ENCODE results near the gene OR11G2. TPM values are rescaled to one million over a fixed set of nuclear protein-coding genes. Genes with fewer than 3 reads are reported as not detected.

The OR11G2 gene
- total and polyA plus RNA-seq, 7 donors, result not detected

DNA sequence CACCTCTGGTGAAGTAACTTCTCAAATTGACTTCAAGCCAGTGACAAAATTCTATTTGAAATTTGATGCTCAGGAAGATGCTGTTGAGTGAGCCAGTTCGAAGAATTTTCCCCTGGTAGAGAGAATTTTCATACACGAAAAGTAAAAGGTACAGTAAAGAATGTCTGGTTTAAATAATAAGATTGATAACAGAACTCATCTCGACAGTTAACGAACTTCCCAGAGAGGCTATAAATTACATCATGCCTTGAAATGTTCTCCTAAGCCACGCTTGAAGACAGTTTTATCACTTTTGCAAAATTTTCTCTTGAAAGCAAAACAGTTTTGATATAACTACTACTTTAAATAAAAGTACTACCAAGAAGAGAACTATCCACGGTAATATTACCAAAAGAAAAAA, 14.4 kb upstream of the OR11G2 start:
- no peaks in the 10 kb centered on the region for H3K4me1 ChIP-seq

DNA sequence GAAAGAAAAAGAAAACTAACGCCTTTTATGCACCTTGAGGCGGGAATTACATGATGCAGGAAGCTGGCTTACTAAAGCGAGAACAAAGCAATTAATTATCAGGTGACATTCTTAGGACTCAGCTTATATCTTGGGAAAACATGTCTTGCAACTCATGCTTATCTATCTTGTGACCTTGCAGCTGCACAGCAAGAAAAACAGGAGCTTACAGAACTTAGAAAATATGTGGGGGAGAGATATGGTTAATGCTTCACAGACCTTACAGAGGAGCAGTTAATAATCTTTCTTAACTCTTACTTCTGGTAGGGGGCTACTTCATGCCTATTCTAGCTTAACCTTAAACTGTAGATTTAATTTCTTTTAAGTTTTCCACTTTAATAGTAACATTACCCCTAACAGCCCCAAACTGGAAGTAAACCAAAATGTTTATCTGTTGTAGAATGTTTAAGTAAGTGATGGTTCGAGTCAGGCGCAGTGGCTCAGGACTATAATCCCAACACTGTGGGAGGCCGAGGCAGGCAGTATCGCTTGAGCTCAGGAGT, 13.2 kb upstream of the OR11G2 start:
- Histone ChIP-seq H3K27ac (no peak overlapping the region), H3K4me3 (no peak overlapping the region), H3K27me3 (no peaks in the 10 kb centered on the region), H3K4me1 (no peaks in the 10 kb centered on the region), H3K9me3 (no peaks in the 10 kb centered on the region), H3K36me3 (no peaks in the 10 kb centered on the region)
- no peak for DNase-seq
- intact Hi-C loops (cut with DNase I), result no loop called here
- TF ChIP-seq POLR2A (IDR thresholded peaks at IDR 0.05) (no peak), EP300 (IDR thresholded peaks at IDR 0.05) (no peak), POLR2AphosphoS5 (IDR thresholded peaks at IDR 0.05) (no peak)
- TF ChIP-seq, protein P1, sequence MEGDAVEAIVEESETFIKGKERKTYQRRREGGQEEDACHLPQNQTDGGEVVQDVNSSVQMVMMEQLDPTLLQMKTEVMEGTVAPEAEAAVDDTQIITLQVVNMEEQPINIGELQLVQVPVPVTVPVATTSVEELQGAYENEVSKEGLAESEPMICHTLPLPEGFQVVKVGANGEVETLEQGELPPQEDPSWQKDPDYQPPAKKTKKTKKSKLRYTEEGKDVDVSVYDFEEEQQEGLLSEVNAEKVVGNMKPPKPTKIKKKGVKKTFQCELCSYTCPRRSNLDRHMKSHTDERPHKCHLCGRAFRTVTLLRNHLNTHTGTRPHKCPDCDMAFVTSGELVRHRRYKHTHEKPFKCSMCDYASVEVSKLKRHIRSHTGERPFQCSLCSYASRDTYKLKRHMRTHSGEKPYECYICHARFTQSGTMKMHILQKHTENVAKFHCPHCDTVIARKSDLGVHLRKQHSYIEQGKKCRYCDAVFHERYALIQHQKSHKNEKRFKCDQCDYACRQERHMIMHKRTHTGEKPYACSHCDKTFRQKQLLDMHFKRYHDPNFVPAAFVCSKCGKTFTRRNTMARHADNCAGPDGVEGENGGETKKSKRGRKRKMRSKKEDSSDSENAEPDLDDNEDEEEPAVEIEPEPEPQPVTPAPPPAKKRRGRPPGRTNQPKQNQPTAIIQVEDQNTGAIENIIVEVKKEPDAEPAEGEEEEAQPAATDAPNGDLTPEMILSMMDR (IDR thresholded peaks at IDR 0.05), result no peak
- 84 to 90% methylated on average over 7 of the region's 7 CpGs for WGBS, 2 donors

More for the DNA sequence above, 14.4 kb upstream of the OR11G2 start:
- Histone ChIP-seq H3K4me3 (no peak overlapping the region), H3K27ac (no peak overlapping the region), H3K9me3 (no peaks in the 10 kb centered on the region), H3K36me3 (no peaks in the 10 kb centered on the region), H3K27me3 (no peaks in the 10 kb centered on the region)
- 51 to 60% methylated on average over 6 of the region's 6 CpGs for WGBS, 2 donors
- no peak for TF ChIP-seq EP300 (IDR thresholded peaks at IDR 0.05)
- TF ChIP-seq, protein P1 (IDR thresholded peaks at IDR 0.05), result no peak
- TF ChIP-seq POLR2A (IDR thresholded peaks at IDR 0.05), result no peak
- no peak for TF ChIP-seq POLR2AphosphoS5 (IDR thresholded peaks at IDR 0.05)
- DNase-seq, result no peak
- intact Hi-C loops (cut with DNase I), result no loop called here

DNA sequence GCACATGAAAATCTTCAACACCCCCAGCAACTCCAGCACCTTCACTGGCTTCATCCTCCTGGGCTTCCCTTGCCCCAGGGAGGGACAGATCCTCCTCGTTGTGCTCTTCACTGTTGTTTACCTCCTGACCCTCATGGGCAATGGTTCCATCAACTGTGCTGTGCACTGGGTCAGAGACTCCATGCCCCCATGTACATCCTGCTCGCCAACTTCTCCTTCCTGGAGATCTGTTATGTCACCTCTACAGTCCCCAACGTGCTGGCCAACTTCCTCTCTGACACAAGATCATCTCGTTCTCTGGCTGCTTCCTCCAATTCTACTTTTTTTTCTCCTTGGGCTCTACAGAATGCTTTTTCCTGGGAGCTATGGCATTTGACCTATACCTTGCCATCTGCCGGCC, 11.5 kb upstream of the OR11G2 start:
- no peaks in the 10 kb centered on the region for H3K4me1 ChIP-seq
- TF ChIP-seq, protein P1 (IDR thresholded peaks at IDR 0.05), result no peak
- TF ChIP-seq POLR2A (IDR thresholded peaks at IDR 0.05), result no peak
- no peak for TF ChIP-seq EP300 (IDR thresholded peaks at IDR 0.05)
- TF ChIP-seq POLR2AphosphoS5 (IDR thresholded peaks at IDR 0.05), result no peak
- H3K4me3 ChIP-seq, result no peak overlapping the region

DNA sequence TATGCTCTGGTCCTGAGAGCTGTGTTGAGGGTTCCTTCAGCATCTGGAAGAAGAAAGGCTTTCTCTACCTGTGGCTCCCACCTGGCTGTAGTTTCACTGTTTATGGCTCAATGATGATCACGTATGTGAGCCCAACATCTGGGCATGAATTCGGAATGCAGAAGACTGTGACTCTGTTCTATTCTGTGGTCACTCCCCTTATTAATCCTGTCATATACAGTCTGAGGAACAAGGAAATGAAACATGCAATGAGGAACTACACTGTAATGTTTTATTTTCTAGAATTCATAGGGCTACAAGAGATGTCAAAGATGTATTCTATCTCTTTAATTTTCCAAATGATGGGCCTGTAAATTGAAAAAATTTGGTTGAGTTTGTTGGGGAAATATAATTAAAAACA, 10.8 kb upstream of the OR11G2 start:
- no peak for DNase-seq
- TF ChIP-seq, protein P1 (IDR thresholded peaks at IDR 0.05), result no peak
- TF ChIP-seq EP300 (IDR thresholded peaks at IDR 0.05), result no peak
- WGBS, 2 donors, result 67 to 74% methylated on average over 2 of the region's 2 CpGs

More for the DNA sequence above, 11.5 kb upstream of the OR11G2 start:
- H3K9me3 ChIP-seq, result no peaks in the 10 kb centered on the region
- no peak for DNase-seq
- H3K36me3 ChIP-seq, result no peaks in the 10 kb centered on the region
- intact Hi-C loops (cut with DNase I), result no loop called here
- no peaks in the 10 kb centered on the region for H3K27me3 ChIP-seq
- WGBS, 2 donors, result 53% methylated on average over 5 of the region's 5 CpGs
- H3K27ac ChIP-seq, result no peak overlapping the region

DNA sequence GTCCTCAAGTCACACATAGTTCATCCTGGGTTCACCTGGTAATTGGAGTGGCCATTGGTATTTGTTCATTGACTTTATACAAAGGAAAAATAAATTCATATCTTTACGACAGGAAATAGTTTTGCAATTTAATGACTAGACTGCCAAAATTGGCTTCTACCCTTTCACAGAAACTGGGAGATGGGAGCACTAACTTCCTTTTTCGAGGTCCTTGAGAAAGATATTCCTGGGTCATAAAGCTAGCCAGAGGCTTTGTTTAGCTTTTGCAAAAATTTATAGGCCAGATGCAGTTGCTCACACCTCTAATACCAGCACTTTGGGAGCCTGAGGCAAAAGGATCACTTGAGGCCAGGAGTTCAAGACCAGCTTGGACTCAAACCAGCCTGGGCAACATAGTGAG, 10.2 kb upstream of the OR11G2 start:
- no peaks in the 10 kb centered on the region for H3K27me3 ChIP-seq
- H3K4me3 ChIP-seq, result no peak overlapping the region
- H3K9me3 ChIP-seq, result no peaks in the 10 kb centered on the region
- no peaks in the 10 kb centered on the region for H3K4me1 ChIP-seq
- no peak for DNase-seq
- intact Hi-C loops (cut with DNase I), result no loop called here
- H3K27ac ChIP-seq, result no peak overlapping the region
- no peaks in the 10 kb centered on the region for H3K36me3 ChIP-seq
- 42 to 58% methylated on average over 2 of the region's 2 CpGs for WGBS, 2 donors
- no peak for TF ChIP-seq EP300 (IDR thresholded peaks at IDR 0.05)
- TF ChIP-seq, protein P1 (IDR thresholded peaks at IDR 0.05), result no peak
- no peak for TF ChIP-seq POLR2A (IDR thresholded peaks at IDR 0.05)
- no peak for TF ChIP-seq POLR2AphosphoS5 (IDR thresholded peaks at IDR 0.05)

More for the DNA sequence above, 10.8 kb upstream of the OR11G2 start:
- Histone ChIP-seq H3K36me3 (no peaks in the 10 kb centered on the region), H3K27ac (no peak overlapping the region), H3K27me3 (no peaks in the 10 kb centered on the region), H3K4me3 (no peak overlapping the region), H3K4me1 (no peaks in the 10 kb centered on the region), H3K9me3 (no peaks in the 10 kb centered on the region)
- intact Hi-C loops (cut with DNase I), result no loop called here

Data from sigmoid colon (tissue), 7 donors.